MM.1S (cell line): ENCODE data around the gene NPFF.
A peak's percentile ranks its signal among the peaks of the same experiment; 100 is the strongest.

ENCODE experiments used
- DNase-seq: peaks from one replicate; pipeline ENCODE4 v3.0.0-alpha.2; 2015
- H2AFZ ChIP-seq: fragments of 300-600 bp; sonication (generic); 2 replicates; pipeline ENCODE4 v1.6.0; 2016; ENCODE audit warnings: antibody characterized with exemption, low read length
- H3F3A ChIP-seq: fragments of 300-600 bp; sonication (generic); 2 replicates; pipeline ENCODE4 v1.6.1; 2016; ENCODE audit warnings: mild to moderate bottlenecking, antibody characterized with exemption, low read length, moderate library complexity, mixed read lengths; ENCODE audit not compliant: insufficient read depth
- H3K27ac ChIP-seq: fragments of 300-600 bp; sonication (generic); 2 replicates; pipeline ENCODE4 v1.5.1; 2016; ENCODE audit warnings: mild to moderate bottlenecking, low read length
- H3K27me3 ChIP-seq: fragments of 300-600 bp; sonication (generic); replicated peaks from 2 replicates; pipeline ENCODE4 v1.6.0; 2016; ENCODE audit warnings: low read length; ENCODE audit not compliant: insufficient read depth
- H3K36me3 ChIP-seq: fragments of 300-600 bp; sonication (generic); replicated peaks from 2 replicates; pipeline ENCODE4 v1.6.1; 2016; ENCODE audit warnings: mild to moderate bottlenecking, low read length, mixed read lengths; ENCODE audit not compliant: insufficient read depth
- H3K4me1 ChIP-seq: fragments of 300-600 bp; sonication (generic); 2 replicates; pipeline ENCODE4 v1.6.1; 2016; ENCODE audit warnings: low read length, mixed read lengths
- H3K4me2 ChIP-seq: fragments of 300-600 bp; sonication (generic); 2 replicates; pipeline ENCODE4 v1.6.0; 2016; ENCODE audit warnings: low read depth, low read length
- H3K4me3 ChIP-seq: fragments of 300-600 bp; sonication (generic); 2 replicates; pipeline ENCODE4 v1.5.1; 2016; ENCODE audit warnings: low read length, mixed read lengths
- H3K79me2 ChIP-seq: fragments of 300-600 bp; sonication (generic); 2 replicates; pipeline ENCODE4 v1.6.1; 2016; ENCODE audit warnings: mixed run types, low read length, mixed read lengths
- H3K9ac ChIP-seq: fragments of 300-600 bp; sonication (generic); 2 replicates; pipeline ENCODE4 v1.6.1; 2016; ENCODE audit warnings: low read length, mixed read lengths
- H3K9me2 ChIP-seq: fragments of 300-600 bp; sonication (generic); replicated peaks from 2 replicates; pipeline ENCODE4 v1.6.1; 2016; ENCODE audit warnings: mild to moderate bottlenecking, low read length, mixed read lengths; ENCODE audit not compliant: insufficient read depth
- H3K9me3 ChIP-seq: fragments of 300-600 bp; sonication (generic); replicated peaks from 2 replicates; pipeline ENCODE4 v1.6.1; 2016; ENCODE audit warnings: mild to moderate bottlenecking, low read length, mixed read lengths; ENCODE audit not compliant: insufficient read depth
- H4K20me1 ChIP-seq: fragments of 300-600 bp; sonication (generic); 2 replicates; pipeline ENCODE4 v1.6.1; 2016; ENCODE audit warnings: mild to moderate bottlenecking, low read length, moderate library complexity, mixed read lengths; ENCODE audit not compliant: insufficient read depth
- CTCF ChIP-seq: fragments of 300-600 bp; sonication (generic); IDR thresholded peaks from 2 replicates; pipeline ENCODE4 v1.5.1; 2016; ENCODE audit warnings: antibody characterized with exemption, low read length, mixed read lengths
- EZH2 ChIP-seq: fragments of 300-600 bp; sonication (generic); optimal IDR thresholded peaks from 2 replicates; pipeline ENCODE3; 2017; ENCODE audit warnings: low read depth, mild to moderate bottlenecking, antibody characterized with exemption, low read length, mixed read lengths
- EZH2phosphoT487 ChIP-seq: fragments of 300-600 bp; sonication (generic); IDR thresholded peaks from 2 replicates; pipeline ENCODE4 v1.6.1; 2018; ENCODE audit warnings: antibody characterized with exemption, low read length

NPFF gene

GRCh38 chr12:53461059-53461458 lies 46.2 kb downstream of the NPFF start:
- Histone ChIP-seq H3K79me2 (peaks cover 100% of the 10 kb centered on the region), H3K9me3 (no peaks in the 10 kb centered on the region), H3K27ac (peak overlapping the region; percentile 94), H4K20me1 (no peaks in the 10 kb centered on the region; the same call in 1 of the 2 replicates), H3K27me3 (no peaks in the 10 kb centered on the region), H3K9ac (peak overlapping the region; percentile 65), H3K36me3 (peaks cover 10% of the 10 kb centered on the region), H3K4me1 (peaks cover 68% of the 10 kb centered on the region), H3K9me2 (no peaks in the 10 kb centered on the region), H3K4me3 (peak overlapping the region; percentile 45), H3K4me2 (peak overlapping the region; percentile 76), H3F3A (peaks cover 98% of the 10 kb centered on the region), H2AFZ (no peak overlapping the region)
- DNase-seq, result peak; percentile 89
- TF ChIP-seq EZH2phosphoT487 (no peak), EZH2 (no peak), CTCF (no peak)

- Histone ChIP-seq H3K27ac (peak overlapping the region; percentile 94), H3K4me2 (peak overlapping the region; percentile 76), H3K4me1 (peaks cover 65% of the 10 kb centered on the region), H3K79me2 (peaks cover 100% of the 10 kb centered on the region), H4K20me1 (no peaks in the 10 kb centered on the region; the same call in none of the 2 replicates), H3K36me3 (peaks cover 18% of the 10 kb centered on the region), H3K9ac (peak overlapping the region; percentile 65), H3K9me2 (no peaks in the 10 kb centered on the region), H3K4me3 (peak overlapping the region; percentile 38), H3F3A (peaks cover 98% of the 10 kb centered on the region), H3K9me3 (no peaks in the 10 kb centered on the region), H2AFZ (no peak overlapping the region), H3K27me3 (no peaks in the 10 kb centered on the region)
- DNase-seq, result no peak
- no peak for TF ChIP-seq EZH2phosphoT487
- no peak for TF ChIP-seq CTCF
- no peak for TF ChIP-seq EZH2
These were observed 48.2 kb downstream of the NPFF start for GRCh38 chr12:53459097-53459496.
